Measurements from ENCODE around the gene CXorf65. TPM values are rescaled to one million over a fixed set of nuclear protein-coding genes. Genes with fewer than 3 reads are reported as not detected.

CXorf65 gene
- not detected for total RNA-seq
- long read RNA-seq, partial matches to known transcripts = 0 of 1 reads
- long read RNA-seq, other reads (novel, unspliced or antisense) = 1 of 1 reads

- Histone ChIP-seq H3K4me3 (no peak within 1 kb of the TSS), H3K27ac (no peak within 1 kb of the TSS), H3K27me3 (no peaks in the 10 kb centered on the region), H3K36me3 (no peaks in the 10 kb centered on the region), H3K4me1 (no peaks in the 10 kb centered on the region), H3K9me3 (no peaks in the 10 kb centered on the region)
- no peak for DNase-seq
- intact Hi-C loops (cut with DNase I) = no loop called here
- no peak for TF ChIP-seq CTCF (IDR thresholded peaks at IDR 0.05)
- no peak for ATAC-seq
Measured at GRCh38 chrX:71106427-71106826, at the start of gene CXorf65. Gene CXorf65, minus strand, starts transcription at chrX:71106740. Its CDS starts 184 bp downstream, at chrX:71106556.

- ATAC-seq (no peak), DNase-seq (no peak)
- no peaks in the 10 kb centered on the region for H3K4me1 ChIP-seq
- no peak overlapping the region for H3K27ac ChIP-seq
- H3K36me3 ChIP-seq = no peaks in the 10 kb centered on the region
- intact Hi-C loops (cut with DNase I) = no loop called here
- no peak overlapping the region for H3K4me3 ChIP-seq
- TF ChIP-seq CTCF (IDR thresholded peaks at IDR 0.05) = no peak
- H3K27me3 ChIP-seq = no peaks in the 10 kb centered on the region
- H3K9me3 ChIP-seq = no peaks in the 10 kb centered on the region
Measured at GRCh38 chrX:71154641-71155040, 48.1 kb upstream of the CXorf65 start.

GRCh38 chrX:71154196-71154595 lies 47.7 kb upstream of the CXorf65 start:
- no peaks in the 10 kb centered on the region for H3K4me1 ChIP-seq
- TF ChIP-seq CTCF (IDR thresholded peaks at IDR 0.05) = no peak
- no peak for DNase-seq
- no peak overlapping the region for H3K4me3 ChIP-seq
- no peaks in the 10 kb centered on the region for H3K9me3 ChIP-seq
- no peak for ATAC-seq
- no peaks in the 10 kb centered on the region for H3K27me3 ChIP-seq
- H3K36me3 ChIP-seq = no peaks in the 10 kb centered on the region
- no peak overlapping the region for H3K27ac ChIP-seq
- intact Hi-C loops (cut with DNase I) = no loop called here

GRCh38 chrX:71151366-71151765 lies 44.8 kb upstream of the CXorf65 start:
- H3K27ac ChIP-seq = no peak overlapping the region
- H3K9me3 ChIP-seq = no peaks in the 10 kb centered on the region
- TF ChIP-seq CTCF (IDR thresholded peaks at IDR 0.05) = no peak
- H3K4me3 ChIP-seq = no peak overlapping the region
- DNase-seq (no peak), ATAC-seq (no peak)
- no peaks in the 10 kb centered on the region for H3K36me3 ChIP-seq
- H3K4me1 ChIP-seq = no peaks in the 10 kb centered on the region
- no peaks in the 10 kb centered on the region for H3K27me3 ChIP-seq
- intact Hi-C loops (cut with DNase I) = no loop called here

- Histone ChIP-seq H3K27me3 (no peaks in the 10 kb centered on the region), H3K27ac (no peak overlapping the region), H3K9me3 (no peaks in the 10 kb centered on the region), H3K4me3 (no peak overlapping the region), H3K36me3 (no peaks in the 10 kb centered on the region), H3K4me1 (no peaks in the 10 kb centered on the region)
- no peak for TF ChIP-seq CTCF (IDR thresholded peaks at IDR 0.05)
- ATAC-seq (no peak), DNase-seq (no peak)
- intact Hi-C loops (cut with DNase I) = no loop called here
Measured at GRCh38 chrX:71148278-71148663, 41.7 kb upstream of the CXorf65 start.
